ENCODE data around the gene PARVB.

GRCh38 chr22:44133901-44134571, 109.9 kb downstream of the PARVB start:
- TF ChIP-seq EP300 (IDR thresholded peaks at IDR 0.05; ENCODE audit: borderline replicate concordance in 1 of 2, low read depth in 2 of 2, low read length in 2 of 2) (no peak), PHF8 (conservative IDR thresholded peaks at IDR 0.05; ENCODE audit: low read depth, low read length) (no peak)
- TF ChIP-seq, protein P1, sequence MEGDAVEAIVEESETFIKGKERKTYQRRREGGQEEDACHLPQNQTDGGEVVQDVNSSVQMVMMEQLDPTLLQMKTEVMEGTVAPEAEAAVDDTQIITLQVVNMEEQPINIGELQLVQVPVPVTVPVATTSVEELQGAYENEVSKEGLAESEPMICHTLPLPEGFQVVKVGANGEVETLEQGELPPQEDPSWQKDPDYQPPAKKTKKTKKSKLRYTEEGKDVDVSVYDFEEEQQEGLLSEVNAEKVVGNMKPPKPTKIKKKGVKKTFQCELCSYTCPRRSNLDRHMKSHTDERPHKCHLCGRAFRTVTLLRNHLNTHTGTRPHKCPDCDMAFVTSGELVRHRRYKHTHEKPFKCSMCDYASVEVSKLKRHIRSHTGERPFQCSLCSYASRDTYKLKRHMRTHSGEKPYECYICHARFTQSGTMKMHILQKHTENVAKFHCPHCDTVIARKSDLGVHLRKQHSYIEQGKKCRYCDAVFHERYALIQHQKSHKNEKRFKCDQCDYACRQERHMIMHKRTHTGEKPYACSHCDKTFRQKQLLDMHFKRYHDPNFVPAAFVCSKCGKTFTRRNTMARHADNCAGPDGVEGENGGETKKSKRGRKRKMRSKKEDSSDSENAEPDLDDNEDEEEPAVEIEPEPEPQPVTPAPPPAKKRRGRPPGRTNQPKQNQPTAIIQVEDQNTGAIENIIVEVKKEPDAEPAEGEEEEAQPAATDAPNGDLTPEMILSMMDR (IDR thresholded peaks at IDR 0.05; ENCODE audit: control extremely low read depth in 1 of 3, insufficient read depth in 1 of 3, low read depth in 1 of 3, low read length in 3 of 3), result no peak
